Measurements from ENCODE around the gene INTS2. TPM values are rescaled to one million over a fixed set of nuclear protein-coding genes. Genes with fewer than 3 reads are reported as not detected.
A peak's percentile ranks its signal among the peaks of the same experiment; 100 is the strongest.
"Not testable (repeated sequence)": the region's sequence is repeated elsewhere in the genome, so short reads cannot be mapped to it uniquely, and the experiment has no call there.

The INTS2 gene
- total and polyA plus RNA-seq, 4 donors = 9.9 to 28.9 (median 14.3) TPM

GRCh38 chr17:61947367-61948078 lies 19.7 kb upstream of the INTS2 start:
- no peak for DNase-seq (ENCODE audit: low read depth in 4 of 6, low spot score in 6 of 6)
- H3K36me3 ChIP-seq (ENCODE audit: control insufficient read depth, insufficient read depth, low read length) = peaks cover 27% of the 10 kb centered on the region
- no peaks in the 10 kb centered on the region for H3K4me1 ChIP-seq (ENCODE audit: control insufficient read depth, insufficient read depth, low read length)
- no peaks in the 10 kb centered on the region for H3K27me3 ChIP-seq (ENCODE audit: control insufficient read depth, insufficient read depth, low read length)
- H3K27ac ChIP-seq (ENCODE audit: low read depth, low read length) = no peak overlapping the region
- WGBS (ENCODE audit: insufficient coverage) = no CpG with 5 or more reads among the region's 3 CpGs
- no peak overlapping the region for H3K4me3 ChIP-seq (ENCODE audit: low read depth, low read length)
- no peaks in the 10 kb centered on the region for H3K9me3 ChIP-seq (ENCODE audit: control insufficient read depth, insufficient read depth, low read length)

- Histone ChIP-seq H3K4me1 (ENCODE audit: control insufficient read depth, insufficient read depth, low read length) (no peaks in the 10 kb centered on the region), H3K9me3 (ENCODE audit: control insufficient read depth, insufficient read depth, low read length) (no peaks in the 10 kb centered on the region), H3K4me3 (ENCODE audit: low read depth, low read length) (no peak overlapping the region), H3K36me3 (ENCODE audit: control insufficient read depth, insufficient read depth, low read length) (peaks cover 21% of the 10 kb centered on the region), H3K27ac (ENCODE audit: low read depth, low read length) (no peak overlapping the region), H3K27me3 (ENCODE audit: control insufficient read depth, insufficient read depth, low read length) (no peaks in the 10 kb centered on the region)
- DNase-seq (ENCODE audit: low read depth in 4 of 6, low spot score in 6 of 6) = no peak
- WGBS (ENCODE audit: insufficient coverage) = no CpG with 5 or more reads among the region's 2 CpGs
Measured at GRCh38 chr17:61946359-61946758, 18.6 kb upstream of the INTS2 start.

- H3K9me3 ChIP-seq (ENCODE audit: control insufficient read depth, insufficient read depth, low read length) = no peaks in the 10 kb centered on the region
- no CpG with 5 or more reads among the region's 1 CpG for WGBS (ENCODE audit: insufficient coverage)
- H3K4me1 ChIP-seq (ENCODE audit: control insufficient read depth, insufficient read depth, low read length) = no peaks in the 10 kb centered on the region
- DNase-seq (ENCODE audit: low read depth in 4 of 6, low spot score in 6 of 6) = no peak
- H3K4me3 ChIP-seq (ENCODE audit: low read depth, low read length) = no peak overlapping the region
- H3K36me3 ChIP-seq (ENCODE audit: control insufficient read depth, insufficient read depth, low read length) = no peaks in the 10 kb centered on the region
- no peaks in the 10 kb centered on the region for H3K27me3 ChIP-seq (ENCODE audit: control insufficient read depth, insufficient read depth, low read length)
- H3K27ac ChIP-seq (ENCODE audit: low read depth, low read length) = no peak overlapping the region
Measured at GRCh38 chr17:61943117-61943516, 15.3 kb upstream of the INTS2 start.

DNA sequence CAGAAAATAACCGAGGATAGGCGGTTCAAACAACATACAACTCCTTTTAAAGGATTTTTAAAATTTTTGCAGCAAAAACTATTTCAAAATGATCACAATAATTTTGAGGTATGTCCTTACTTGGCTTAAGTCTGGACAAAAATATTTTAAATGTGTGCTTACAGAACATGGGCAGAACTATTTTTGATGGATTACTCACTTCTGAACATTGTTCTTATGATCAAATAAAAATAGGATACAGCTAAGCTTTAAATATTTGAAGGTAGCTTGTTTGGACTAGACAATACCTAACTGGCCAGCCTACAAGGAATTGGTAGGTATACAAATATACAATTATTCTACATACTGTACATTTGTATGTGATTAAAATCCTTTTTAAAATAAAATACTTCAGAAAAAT lies 14.3 kb upstream of the INTS2 start:
- H3K27me3 ChIP-seq (ENCODE audit: control insufficient read depth, insufficient read depth, low read length) = no peaks in the 10 kb centered on the region
- no peaks in the 10 kb centered on the region for H3K9me3 ChIP-seq (ENCODE audit: control insufficient read depth, insufficient read depth, low read length)
- no peaks in the 10 kb centered on the region for H3K36me3 ChIP-seq (ENCODE audit: control insufficient read depth, insufficient read depth, low read length)
- no peak overlapping the region for H3K27ac ChIP-seq (ENCODE audit: low read depth, low read length)
- H3K4me1 ChIP-seq (ENCODE audit: control insufficient read depth, insufficient read depth, low read length) = no peaks in the 10 kb centered on the region
- no CpG with 5 or more reads among the region's 2 CpGs for WGBS (ENCODE audit: insufficient coverage)
- no peak for DNase-seq (ENCODE audit: low read depth in 4 of 6, low spot score in 6 of 6)
- no peak overlapping the region for H3K4me3 ChIP-seq (ENCODE audit: low read depth, low read length)

DNA sequence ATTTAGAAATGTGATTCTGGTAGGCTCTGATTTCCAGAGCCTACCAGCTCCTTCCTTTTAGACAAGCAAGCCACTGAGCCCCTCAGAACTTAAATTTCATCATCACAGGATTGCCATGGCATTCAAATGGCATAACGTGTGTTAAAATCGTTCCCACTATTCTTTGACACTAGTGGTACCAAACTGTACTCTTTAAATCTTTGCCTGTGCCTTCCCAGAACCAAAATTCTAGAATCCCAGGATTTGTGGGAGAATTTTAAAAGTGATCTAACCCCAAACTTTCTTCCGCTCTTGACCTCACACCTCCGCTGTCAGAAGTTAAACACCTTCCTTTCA lies 287 bp upstream of the INTS2 start:
- Histone ChIP-seq H3K36me3 (ENCODE audit: control insufficient read depth, insufficient read depth, low read length) (peaks cover 8% of the 10 kb centered on the region), H3K4me3 (ENCODE audit: low read depth, low read length) (peak overlapping the region; percentile 91), H3K4me1 (ENCODE audit: control insufficient read depth, insufficient read depth, low read length) (peaks cover 7% of the 10 kb centered on the region), H3K27me3 (ENCODE audit: control insufficient read depth, insufficient read depth, low read length) (no peaks in the 10 kb centered on the region), H3K9me3 (ENCODE audit: control insufficient read depth, insufficient read depth, low read length) (no peaks in the 10 kb centered on the region), H3K27ac (ENCODE audit: low read depth, low read length) (peak overlapping the region; percentile 91)
- WGBS (ENCODE audit: insufficient coverage) = 68% methylated on average over 2 of the region's 4 CpGs
- no peak for DNase-seq (ENCODE audit: low read depth in 4 of 6, low spot score in 6 of 6)

GRCh38 chr17:61926826-61927207 lies 965 bp downstream of the INTS2 start:
- Histone ChIP-seq H3K9me3 (ENCODE audit: control insufficient read depth, insufficient read depth, low read length) (no peaks in the 10 kb centered on the region), H3K27ac (ENCODE audit: low read depth, low read length) (peak overlapping the region; percentile 91), H3K27me3 (ENCODE audit: control insufficient read depth, insufficient read depth, low read length) (no peaks in the 10 kb centered on the region), H3K36me3 (ENCODE audit: control insufficient read depth, insufficient read depth, low read length) (peaks cover 10% of the 10 kb centered on the region), H3K4me3 (ENCODE audit: low read depth, low read length) (peak overlapping the region; percentile 91), H3K4me1 (ENCODE audit: control insufficient read depth, insufficient read depth, low read length) (peaks cover 7% of the 10 kb centered on the region)
- WGBS (ENCODE audit: insufficient coverage) = 19% methylated on average over 2 of the region's 4 CpGs
- DNase-seq (ENCODE audit: low read depth in 4 of 6, low spot score in 6 of 6) = no peak

GRCh38 chr17:61915162-61915561 lies 12.6 kb downstream of the INTS2 start:
- peaks cover 29% of the 10 kb centered on the region for H3K36me3 ChIP-seq (ENCODE audit: control insufficient read depth, insufficient read depth, low read length)
- DNase-seq (ENCODE audit: low read depth in 4 of 6, low spot score in 6 of 6); H3K27ac ChIP-seq (ENCODE audit: low read depth, low read length); H3K4me3 ChIP-seq (ENCODE audit: low read depth, low read length); H3K4me1 ChIP-seq (ENCODE audit: control insufficient read depth, insufficient read depth, low read length); H3K27me3 ChIP-seq (ENCODE audit: control insufficient read depth, insufficient read depth, low read length); H3K9me3 ChIP-seq (ENCODE audit: control insufficient read depth, insufficient read depth, low read length): not testable (repeated sequence)
- 98% methylated on average over 7 of the region's 15 CpGs for WGBS (ENCODE audit: insufficient coverage)

DNA sequence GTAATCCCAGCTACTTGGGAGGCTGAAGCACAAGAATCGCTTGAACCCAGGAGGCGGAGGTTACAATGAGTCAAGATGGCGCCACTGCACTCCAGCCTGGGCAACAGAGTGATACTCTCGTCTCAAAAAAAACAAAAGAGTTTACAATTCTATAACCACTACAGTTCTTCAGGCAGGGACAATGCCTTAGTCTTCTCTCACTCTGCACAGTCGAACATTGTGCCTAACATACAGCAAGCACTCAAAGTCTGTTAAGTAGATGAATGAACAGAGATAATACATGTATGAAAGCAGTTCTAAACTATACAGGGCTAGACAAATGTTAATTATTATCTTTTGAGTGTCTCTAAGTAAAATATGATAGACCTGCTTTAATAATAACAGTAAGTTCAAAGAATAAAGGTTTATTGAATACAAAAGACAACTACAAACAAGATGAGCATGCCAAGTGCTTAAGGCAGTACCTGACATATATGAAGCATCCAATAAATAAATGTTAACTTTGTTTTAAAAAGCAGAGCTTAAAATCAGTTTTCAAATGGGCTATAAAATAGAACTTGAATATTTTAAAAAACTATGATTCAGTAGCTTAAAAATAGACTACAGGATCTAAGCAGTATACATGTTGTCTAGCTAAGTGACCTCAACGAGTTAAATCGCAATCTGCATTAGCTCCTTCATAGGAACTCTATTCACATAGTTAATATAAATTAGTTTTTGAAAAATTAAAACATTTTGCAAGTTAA lies 19.3 kb downstream of the INTS2 start:
- H3K4me3 ChIP-seq (ENCODE audit: low read depth, low read length) = no peak overlapping the region
- H3K27me3 ChIP-seq (ENCODE audit: control insufficient read depth, insufficient read depth, low read length) = no peaks in the 10 kb centered on the region
- H3K9me3 ChIP-seq (ENCODE audit: control insufficient read depth, insufficient read depth, low read length) = no peaks in the 10 kb centered on the region
- H3K36me3 ChIP-seq (ENCODE audit: control insufficient read depth, insufficient read depth, low read length) = peaks cover 30% of the 10 kb centered on the region
- 96% methylated on average over 4 of the region's 7 CpGs for WGBS (ENCODE audit: insufficient coverage)
- H3K27ac ChIP-seq (ENCODE audit: low read depth, low read length) = no peak overlapping the region
- no peak for DNase-seq (ENCODE audit: low read depth in 4 of 6, low spot score in 6 of 6)
- no peaks in the 10 kb centered on the region for H3K4me1 ChIP-seq (ENCODE audit: control insufficient read depth, insufficient read depth, low read length)

DNA sequence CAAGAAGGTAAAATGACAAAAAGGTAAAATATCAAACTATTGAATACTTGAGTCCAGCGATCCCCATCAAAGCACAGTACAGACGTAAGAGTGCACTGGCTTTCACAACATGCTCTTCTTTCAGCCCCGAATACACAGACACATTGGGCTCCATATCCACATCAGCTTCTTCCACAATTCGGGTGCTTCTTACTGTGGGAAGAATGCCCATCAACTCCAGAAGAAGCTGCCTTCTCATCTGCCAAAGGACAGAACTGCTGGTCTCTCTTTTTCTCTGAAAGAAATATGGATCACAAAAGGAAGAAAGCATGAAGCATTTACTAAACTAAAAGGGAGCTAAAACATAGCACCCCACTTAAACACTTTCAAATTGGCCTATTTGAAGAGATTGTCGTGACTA lies 20.4 kb downstream of the INTS2 start:
- no peak for DNase-seq (ENCODE audit: low read depth in 4 of 6, low spot score in 6 of 6)
- H3K9me3 ChIP-seq (ENCODE audit: control insufficient read depth, insufficient read depth, low read length) = no peaks in the 10 kb centered on the region
- H3K27ac ChIP-seq (ENCODE audit: low read depth, low read length) = no peak overlapping the region
- H3K4me3 ChIP-seq (ENCODE audit: low read depth, low read length) = no peak overlapping the region
- no peaks in the 10 kb centered on the region for H3K4me1 ChIP-seq (ENCODE audit: control insufficient read depth, insufficient read depth, low read length)
- 90% methylated on average over 3 of the region's 5 CpGs for WGBS (ENCODE audit: insufficient coverage)
- no peaks in the 10 kb centered on the region for H3K27me3 ChIP-seq (ENCODE audit: control insufficient read depth, insufficient read depth, low read length)
- H3K36me3 ChIP-seq (ENCODE audit: control insufficient read depth, insufficient read depth, low read length) = peaks cover 35% of the 10 kb centered on the region

- Histone ChIP-seq H3K27me3 (ENCODE audit: control insufficient read depth, insufficient read depth, low read length) (no peaks in the 10 kb centered on the region), H3K9me3 (ENCODE audit: control insufficient read depth, insufficient read depth, low read length) (no peaks in the 10 kb centered on the region), H3K4me3 (ENCODE audit: low read depth, low read length) (no peak overlapping the region), H3K27ac (ENCODE audit: low read depth, low read length) (no peak overlapping the region), H3K36me3 (ENCODE audit: control insufficient read depth, insufficient read depth, low read length) (peaks cover 39% of the 10 kb centered on the region), H3K4me1 (ENCODE audit: control insufficient read depth, insufficient read depth, low read length) (no peaks in the 10 kb centered on the region)
- WGBS (ENCODE audit: insufficient coverage) = no CpG with 5 or more reads among the region's 5 CpGs
- no peak for DNase-seq (ENCODE audit: low read depth in 4 of 6, low spot score in 6 of 6)
Measured at GRCh38 chr17:61904094-61904710, 23.6 kb downstream of the INTS2 start.
